GM12872 (cell line): ENCODE measurements around the gene PTPRCAP.

Experiments used
- TF ChIP-seq, protein P1 (sequence below): IDR thresholded peaks from 3 replicates; pipeline ENCODE4 v1.5.1; 2011; ENCODE audit warnings: low read depth, mild to moderate bottlenecking, low read length, moderate library complexity; ENCODE audit not compliant: insufficient read depth

Gene PTPRCAP

DNA sequence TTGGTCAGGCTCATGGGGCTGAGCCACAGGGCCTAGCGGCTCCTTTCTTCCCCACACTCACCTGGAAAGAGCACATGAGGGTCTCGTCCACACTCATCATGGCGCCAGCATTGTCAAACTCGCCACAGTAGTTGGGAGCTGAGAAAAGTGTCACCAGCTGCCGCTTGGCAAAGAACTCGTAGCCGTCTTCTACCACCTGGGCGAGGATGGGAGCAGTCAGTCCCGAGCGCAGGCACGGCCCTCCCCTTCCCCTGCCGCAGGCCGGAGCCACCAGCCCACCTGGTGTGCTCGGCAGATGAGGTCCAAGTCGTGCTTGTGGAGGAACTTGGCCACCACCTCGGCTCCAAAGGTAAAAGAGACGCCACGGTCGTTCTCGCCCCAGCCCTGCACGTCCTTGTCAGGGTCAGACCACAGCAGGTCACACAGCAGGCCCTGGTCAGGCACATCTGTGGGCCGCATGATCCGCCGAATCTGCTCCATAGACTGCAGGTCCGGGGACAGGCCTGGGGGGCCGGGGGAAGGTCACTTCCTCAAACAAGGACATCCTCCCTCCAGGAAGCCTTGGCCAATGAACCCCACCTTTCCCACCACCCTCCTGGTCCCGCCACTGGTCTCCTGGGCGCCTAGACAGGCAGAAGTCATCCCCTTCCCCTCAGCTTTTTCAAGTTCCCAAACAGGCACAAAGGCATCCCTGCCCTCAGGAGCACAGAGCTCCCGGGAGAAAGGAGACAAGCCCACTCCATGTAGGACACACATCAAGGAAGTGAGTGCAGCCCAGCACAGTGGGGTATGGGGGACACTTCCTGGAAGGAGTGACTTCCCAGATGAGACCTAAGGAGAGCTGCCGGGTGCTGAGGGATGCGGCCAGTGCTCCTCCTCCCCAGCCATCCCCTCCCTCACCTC lies 38.6 kb downstream of the PTPRCAP start:
- TF ChIP-seq, protein P1, sequence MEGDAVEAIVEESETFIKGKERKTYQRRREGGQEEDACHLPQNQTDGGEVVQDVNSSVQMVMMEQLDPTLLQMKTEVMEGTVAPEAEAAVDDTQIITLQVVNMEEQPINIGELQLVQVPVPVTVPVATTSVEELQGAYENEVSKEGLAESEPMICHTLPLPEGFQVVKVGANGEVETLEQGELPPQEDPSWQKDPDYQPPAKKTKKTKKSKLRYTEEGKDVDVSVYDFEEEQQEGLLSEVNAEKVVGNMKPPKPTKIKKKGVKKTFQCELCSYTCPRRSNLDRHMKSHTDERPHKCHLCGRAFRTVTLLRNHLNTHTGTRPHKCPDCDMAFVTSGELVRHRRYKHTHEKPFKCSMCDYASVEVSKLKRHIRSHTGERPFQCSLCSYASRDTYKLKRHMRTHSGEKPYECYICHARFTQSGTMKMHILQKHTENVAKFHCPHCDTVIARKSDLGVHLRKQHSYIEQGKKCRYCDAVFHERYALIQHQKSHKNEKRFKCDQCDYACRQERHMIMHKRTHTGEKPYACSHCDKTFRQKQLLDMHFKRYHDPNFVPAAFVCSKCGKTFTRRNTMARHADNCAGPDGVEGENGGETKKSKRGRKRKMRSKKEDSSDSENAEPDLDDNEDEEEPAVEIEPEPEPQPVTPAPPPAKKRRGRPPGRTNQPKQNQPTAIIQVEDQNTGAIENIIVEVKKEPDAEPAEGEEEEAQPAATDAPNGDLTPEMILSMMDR, result no peak

DNA sequence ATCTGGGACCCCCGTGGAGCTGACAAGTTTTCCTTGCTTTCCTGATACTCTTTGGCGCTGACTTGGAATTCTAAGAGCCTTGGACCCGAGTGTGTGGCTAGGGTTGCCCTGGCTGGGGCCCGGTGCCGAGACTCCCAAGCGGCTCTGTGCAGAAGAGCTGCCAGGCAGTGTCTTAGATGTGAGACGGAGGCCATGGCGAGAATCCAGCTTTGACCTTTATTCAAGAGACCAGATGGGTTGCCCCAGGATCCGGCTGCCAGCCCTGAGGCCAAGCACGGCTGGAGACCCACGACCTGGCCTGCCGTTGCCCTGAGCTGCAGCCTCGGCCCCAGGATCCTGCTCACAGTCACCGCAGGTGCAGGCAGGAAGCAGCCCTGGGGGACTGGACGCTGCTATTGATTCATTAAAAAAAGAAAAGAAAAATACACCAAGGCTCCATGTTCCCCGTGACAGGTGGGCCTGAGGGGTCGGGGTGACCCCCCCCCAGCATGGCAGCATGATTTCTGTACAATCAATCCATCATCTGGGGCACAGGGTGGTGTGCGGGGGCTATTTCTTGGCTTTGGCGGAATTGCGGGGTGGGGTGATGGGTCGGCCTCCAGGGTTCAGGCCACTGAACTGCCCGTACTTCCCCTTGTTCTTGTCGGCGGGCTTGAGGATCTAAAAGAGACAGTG lies 39.4 kb downstream of the PTPRCAP start:
- TF ChIP-seq, protein P1, result no peak

DNA sequence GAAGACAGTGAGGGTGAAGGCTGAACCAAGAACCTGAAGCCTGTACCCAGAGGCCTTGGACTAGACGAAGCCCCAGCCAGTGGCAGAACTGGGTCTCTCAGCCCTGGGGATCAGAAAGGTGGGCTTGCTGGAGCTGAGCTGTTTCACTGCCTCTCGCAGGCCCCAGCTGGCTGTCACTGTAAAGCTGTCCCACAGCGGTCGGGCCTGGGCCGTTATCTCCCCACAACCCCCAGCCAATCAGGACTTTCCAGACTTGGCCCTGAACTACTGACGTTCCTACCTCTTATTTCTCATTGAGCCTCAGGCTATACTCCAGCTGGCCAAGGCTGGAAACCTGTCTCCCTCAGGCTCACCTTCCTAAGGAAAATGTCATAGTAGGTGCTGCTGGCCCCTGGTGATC lies 39.9 kb downstream of the PTPRCAP start:
- TF ChIP-seq, protein P1, result no peak

DNA sequence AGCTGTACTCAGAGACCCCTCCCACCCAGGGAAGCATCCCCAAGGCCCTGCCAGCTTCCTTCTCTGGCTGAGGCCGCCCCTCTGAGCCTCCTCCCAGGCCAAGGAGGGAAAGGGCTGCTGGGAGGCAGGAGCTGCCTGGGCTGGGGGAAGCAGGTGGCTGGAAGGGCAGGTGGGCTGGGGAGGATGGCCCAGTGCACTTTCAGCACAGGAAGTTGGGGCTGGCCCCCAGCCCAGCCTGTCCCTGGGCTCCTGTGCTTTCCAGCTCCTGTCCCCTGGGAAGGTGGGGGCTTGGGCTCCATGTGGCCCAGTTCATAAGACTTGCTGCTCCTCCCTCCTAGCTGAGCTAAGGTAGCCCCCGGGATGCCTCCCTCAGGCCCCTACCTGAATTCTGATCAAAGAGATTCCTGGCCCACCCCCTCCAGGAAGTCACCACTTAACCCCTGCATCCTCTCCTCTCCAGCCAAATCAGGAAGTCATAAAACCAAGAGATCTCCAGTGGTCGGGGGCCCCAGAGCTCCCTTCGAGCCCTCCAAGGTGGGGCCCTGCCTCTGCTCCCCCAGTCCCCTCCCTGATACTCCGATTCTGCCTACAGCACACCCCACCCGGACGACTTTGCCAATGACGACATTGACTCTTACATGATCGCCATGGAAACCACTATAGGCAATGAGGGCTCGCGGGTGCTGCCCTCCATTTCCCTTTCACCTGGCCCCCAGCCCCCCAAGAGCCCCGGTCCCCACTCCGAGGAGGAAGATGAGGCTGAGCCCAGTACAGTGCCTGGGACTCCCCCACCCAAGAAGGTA lies 40.7 kb downstream of the PTPRCAP start:
- TF ChIP-seq, protein P1, result no peak

DNA sequence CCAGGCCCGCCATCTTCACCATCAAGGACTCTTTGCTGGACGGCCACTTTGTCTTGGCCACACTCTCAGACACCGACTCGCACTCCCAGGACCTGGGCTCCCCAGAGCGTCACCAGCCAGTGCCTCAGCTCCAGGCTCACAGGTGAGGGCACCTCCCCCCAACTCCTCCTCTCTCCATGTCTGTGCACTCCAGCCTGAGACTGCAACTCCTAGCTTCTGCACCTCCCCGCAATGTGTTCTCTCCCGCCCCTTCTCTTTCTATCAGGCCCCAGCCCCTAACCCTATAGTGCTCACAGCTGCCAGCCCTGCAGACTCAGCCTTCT lies 41.3 kb downstream of the PTPRCAP start:
- TF ChIP-seq, protein P1, result no peak

DNA sequence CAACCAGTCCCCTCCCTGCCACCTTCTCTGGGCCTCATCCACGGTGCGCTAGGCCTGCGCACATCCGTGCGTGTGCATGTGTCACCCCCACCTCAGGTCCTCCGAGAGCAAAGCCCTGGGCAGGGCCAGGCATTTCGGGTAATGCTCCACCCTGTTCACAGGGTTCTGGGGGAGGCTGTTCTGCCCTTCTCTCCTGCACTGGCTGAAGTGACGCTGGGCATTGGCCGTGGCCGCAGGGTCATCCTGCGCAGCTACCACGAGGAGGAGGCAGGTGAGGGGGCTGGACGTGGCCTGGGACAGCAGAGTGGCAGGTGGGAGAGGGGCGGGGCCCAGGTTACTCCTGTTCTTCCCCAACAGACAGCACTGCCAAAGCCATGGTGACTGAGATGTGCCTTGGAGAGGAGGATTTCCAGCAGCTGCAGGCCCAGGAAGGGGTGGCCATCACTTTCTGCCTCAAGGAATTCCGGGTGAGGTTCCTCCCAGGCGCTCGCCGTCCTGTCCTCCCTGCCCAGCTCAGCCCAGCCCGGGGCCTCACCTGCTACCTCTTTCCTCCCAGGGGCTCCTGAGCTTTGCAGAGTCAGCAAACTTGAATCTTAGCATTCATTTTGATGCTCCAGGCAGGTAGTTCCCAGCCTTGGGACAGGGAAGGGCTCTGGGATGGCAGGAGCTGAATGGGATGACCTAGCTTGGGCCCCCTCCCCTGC lies 41.8 kb downstream of the PTPRCAP start:
- TF ChIP-seq, protein P1, result no peak
